Mucosa of descending colon (tissue), 3 donors: ENCODE measurements around the gene VWA7. TPM values are rescaled to one million over a fixed set of nuclear protein-coding genes. Genes with fewer than 3 reads are reported as not detected.

ENCODE experiments used
- ATAC-seq: fragments of 200-7000 bp; cut with Tn5 transposase; one replicate; pipeline ENCODE4 v1.9.1; 2020; ENCODE audit warnings: mild to moderate bottlenecking, moderate library complexity
- DNase-seq, 3 donors: peaks; one replicate each; pipeline ENCODE4 v3.0.0-alpha.2; 2020
- H3K36me3 ChIP-seq: fragments of 200-600 bp; one replicate; pipeline ENCODE4 v1.8.0; 2021; ENCODE audit warnings: low read depth, mild to moderate bottlenecking
- H3K4me1 ChIP-seq: fragments of 200-600 bp; one replicate; pipeline ENCODE4 v1.8.0; 2021; ENCODE audit warnings: low read depth, mild to moderate bottlenecking
- H3K4me3 ChIP-seq: fragments of 200-600 bp; one replicate; pipeline ENCODE4 v1.8.0; 2021; ENCODE audit warnings: mild to moderate bottlenecking
- H3K9me3 ChIP-seq: fragments of 200-600 bp; one replicate; pipeline ENCODE4 v1.8.0; 2021; ENCODE audit warnings: mild to moderate bottlenecking
- CTCF ChIP-seq: fragments of 200-600 bp; IDR thresholded peaks from one replicate; pipeline ENCODE4 v1.8.0; 2022; ENCODE audit warnings: antibody characterized with exemption, mild to moderate bottlenecking
- intact Hi-C, 2 donors: fragments of 100-400 bp; cut with DNase I in 1 of 2; cut with micrococcal nuclease in 1 of 2; formaldehyde crosslinking; loops; one replicate each; pipeline versions ENCODE4 v1.11.0 to v1.11.1; 2022; cut with DNase I, micrococcal nuclease
- total RNA-seq, 3 donors: library from RNA; stranded (reverse); fragmentation: NEBNext Ultra II Directional in 2 of 3; extraction: Animal tissue kit (Norgen Biotek cat#: 25700) in 2 of 3; gene quantifications; one replicate each; pipeline versions ENCODE4 v1.2.1 to v1.2.4, GENCODE V29; 2021 to 2023
- donor health status: DM: no; HTN: no; CAD: no; lungs with moderate emphysema.
- donor health status: DM: no; HTN: no; CAD: no.
- donor health status: DM: no; HTN: yes; CAD: no.

VWA7 gene
- total RNA-seq, 3 donors from 2014 or later: 5.9 to 8.2 (median 6.9) TPM

- H3K4me1 ChIP-seq: peaks cover 30% of the 10 kb centered on the region
- H3K4me3 ChIP-seq: no peak overlapping the region
Measured at GRCh38 chr6:31733734-31734133, 43.4 kb downstream of the VWA7 start.

GRCh38 chr6:31732029-31732428 lies 45.1 kb downstream of the VWA7 start:
- Histone ChIP-seq H3K36me3 (peaks cover 7% of the 10 kb centered on the region), H3K4me3 (no peak overlapping the region), H3K9me3 (no peaks in the 10 kb centered on the region), H3K4me1 (peaks cover 31% of the 10 kb centered on the region)
- intact Hi-C loops: loop anchor here in 1 of 2 donors (5.0 kb wide), 1 partner anchor 100 kb away; no protein-coding TSS in a partner anchor
- no peak for TF ChIP-seq CTCF
- ATAC-seq (no peak), DNase-seq (no peak)

More at GRCh38 chr6:31733734-31734133, 43.4 kb downstream of the VWA7 start:
- no peaks in the 10 kb centered on the region for H3K9me3 ChIP-seq
- DNase-seq (no peak), ATAC-seq (no peak)
- intact Hi-C loops: loop anchor here in 1 of 2 donors (5.0 kb wide), 1 partner anchor 99 kb away; no protein-coding TSS in a partner anchor
- no peak for TF ChIP-seq CTCF
- H3K36me3 ChIP-seq: peaks cover 7% of the 10 kb centered on the region

GRCh38 chr6:31730631-31731086 lies 46.5 kb downstream of the VWA7 start:
- no peak for DNase-seq

GRCh38 chr6:31729979-31730630 lies 47.0 kb downstream of the VWA7 start:
- Histone ChIP-seq H3K9me3 (no peaks in the 10 kb centered on the region), H3K4me3 (peak overlapping the region; percentile 33), H3K36me3 (peaks cover 7% of the 10 kb centered on the region), H3K4me1 (peaks cover 34% of the 10 kb centered on the region)
- TF ChIP-seq CTCF: no peak
- intact Hi-C loops: loop anchor here in 1 of 2 donors (5.0 kb wide), 1 partner anchor 102 kb away; no protein-coding TSS in a partner anchor
- DNase-seq: peak; percentile 92 to 94 (median 93)
- peak; percentile 70 for ATAC-seq

More at GRCh38 chr6:31730631-31731086, 46.5 kb downstream of the VWA7 start:
- Histone ChIP-seq H3K36me3 (peaks cover 7% of the 10 kb centered on the region), H3K4me1 (peaks cover 33% of the 10 kb centered on the region), H3K4me3 (no peak overlapping the region), H3K9me3 (no peaks in the 10 kb centered on the region)
- TF ChIP-seq CTCF: no peak
- intact Hi-C loops: loop anchor here in 1 of 2 donors (5.0 kb wide), 1 partner anchor 102 kb away; no protein-coding TSS in a partner anchor
- no peak for ATAC-seq

- Histone ChIP-seq H3K4me1 (peaks cover 32% of the 10 kb centered on the region), H3K36me3 (peaks cover 7% of the 10 kb centered on the region), H3K9me3 (no peaks in the 10 kb centered on the region), H3K4me3 (peak overlapping the region; percentile 33)
- peak; percentile 96 to 98 (median 97) for DNase-seq
- peak; percentile 85 for ATAC-seq
- TF ChIP-seq CTCF: peak; percentile 54
- intact Hi-C loops: no loop called here
Measured at GRCh38 chr6:31729515-31729978, 47.6 kb downstream of the VWA7 start.
